Spleen (tissue), 11 donors: ENCODE data around the gene CARS2. TPM values are rescaled to one million over a fixed set of nuclear protein-coding genes. Genes with fewer than 3 reads are reported as not detected.

Source experiments
- DNase-seq: peaks from one replicate; pipeline ENCODE4 v3.0.0-alpha.2; 2020
- H3K27ac ChIP-seq, 8 donors: fragments of 200-600 bp; sonication (generic) in 7 of 8; 1 replicate in 4 of 8; 2 replicates in 4 of 8; pipeline versions ENCODE4 v1.5.0 to v1.8.0; 2016 to 2021; ENCODE audit warnings: inconsistent platforms in 4 of 8, mild to moderate bottlenecking in 4 of 8, moderate library complexity in 1 of 8
- H3K27me3 ChIP-seq, 7 donors: fragments of 200-600 bp; sonication (generic) in 6 of 7; replicated peaks in 1 of 7; 1 replicate in 4 of 7; 2 replicates in 3 of 7; pipeline versions ENCODE4 v1.5.0 to v1.8.0; 2016 to 2021; ENCODE audit warnings: inconsistent platforms in 3 of 7, mild to moderate bottlenecking in 1 of 7
- H3K36me3 ChIP-seq, 6 donors: fragments of 200-600 bp; sonication (generic) in 5 of 6; 1 replicate in 4 of 6; 2 replicates in 2 of 6; pipeline versions ENCODE4 v1.5.0 to v1.8.0; 2016 to 2021; ENCODE audit warnings: inconsistent platforms in 2 of 6
- H3K4me1 ChIP-seq, 6 donors: fragments of 200-600 bp; sonication (generic) in 5 of 6; 1 replicate in 3 of 6; 2 replicates in 3 of 6; pipeline versions ENCODE4 v1.5.0 to v1.8.0; 2016 to 2021; ENCODE audit warnings: inconsistent platforms in 3 of 6
- H3K4me3 ChIP-seq, 8 donors: fragments of 200-600 bp; sonication (generic) in 7 of 8; 1 replicate in 4 of 8; 2 replicates in 4 of 8; pipeline versions ENCODE4 v1.5.0 to v1.8.0; 2016 to 2021; ENCODE audit warnings: inconsistent platforms in 4 of 8, mild to moderate bottlenecking in 4 of 8, moderate library complexity in 2 of 8
- H3K9me3 ChIP-seq, 8 donors: fragments of 200-600 bp; sonication (generic) in 7 of 8; 1 replicate in 4 of 8; 2 replicates in 4 of 8; pipeline versions ENCODE4 v1.5.0 to v1.8.0; 2016 to 2021; ENCODE audit warnings: inconsistent platforms in 4 of 8
- POLR2A ChIP-seq, 3 donors: fragments of 450-650 bp; IDR thresholded peaks; one replicate each; pipeline ENCODE4 v1.5.1; 2017; ENCODE audit warnings: antibody characterized with exemption in 3 of 3, mild to moderate bottlenecking in 1 of 3
- POLR2AphosphoS5 ChIP-seq, 3 donors: sonication (generic); formaldehyde crosslinking; IDR thresholded peaks; one replicate each; pipeline ENCODE4 v1.5.1; 2017; ENCODE audit warnings: antibody characterized with exemption in 3 of 3
- WGBS, 5 donors: extraction: QIAGEN DNeasy Blood & Tissue Kit in 3 of 5; methylation state at CpG; one replicate each; pipeline versions ENCODE4 v1.1.5 to v1.1.7; 2013 to 2018; 5-methylcytosine and 5-hydroxymethylcytosine counted together
- intact Hi-C: fragments of 100-400 bp; cut with DNase I; formaldehyde crosslinking; loops from one replicate; pipeline ENCODE4 v1.15.0; 2023; ENCODE audit warnings: low total_unique reads
- polyA plus RNA-seq, 3 donors: library from polyadenylated mRNA; stranded (reverse); fragments of 200-250 nt; gene quantifications; one replicate each; pipeline ENCODE4 v1.2.1, GENCODE V29; 2013
- total RNA-seq, 7 donors: library from RNA; depleted of rRNA in 3 of 7; stranded (reverse); fragments of >200 nt in 3 of 7; fragmentation: NEBNext Ultra II Directional in 4 of 7; extraction: Animal tissue kit (Norgen Biotek cat#: 25700) in 4 of 7; gene quantifications; one replicate each; pipeline versions ENCODE4 v1.1.0 to v1.2.1, GENCODE V29; 2016 to 2021
- TF ChIP-seq, protein P1 (sequence below), 11 experiments: fragments of 200-600 bp in 7 of 11; fragments of 450-650 bp in 4 of 11; sonication (generic) in 4 of 11; IDR thresholded peaks in 8 of 11; conservative IDR thresholded peaks in 3 of 11; 1 replicate in 7 of 11; 2 replicates in 4 of 11; pipeline versions ENCODE4 v1.4.0 to v1.8.0; 2016 to 2021; ENCODE audit warnings: antibody characterized with exemption in 11 of 11, inconsistent platforms in 4 of 11, mild to moderate bottlenecking in 1 of 11
- donor health status: healthy with polysubstance abuse.
- donor health status: DM: no; HTN: no; CAD: no; lungs with moderate emphysema.
- donor health status: DM: no; HTN: no; CAD: no.
- donor health status: Bipolar disorder and iron deficiency.
- donor health status: healthy.
- donor health status: DM: no; HTN: no; CAD: no.
- donor health status: DM: yes; HTN: yes; CAD: no.

The CARS2 gene
- total and polyA plus RNA-seq, 10 donors = 63.9 to 113 (median 80.5) TPM

DNA sequence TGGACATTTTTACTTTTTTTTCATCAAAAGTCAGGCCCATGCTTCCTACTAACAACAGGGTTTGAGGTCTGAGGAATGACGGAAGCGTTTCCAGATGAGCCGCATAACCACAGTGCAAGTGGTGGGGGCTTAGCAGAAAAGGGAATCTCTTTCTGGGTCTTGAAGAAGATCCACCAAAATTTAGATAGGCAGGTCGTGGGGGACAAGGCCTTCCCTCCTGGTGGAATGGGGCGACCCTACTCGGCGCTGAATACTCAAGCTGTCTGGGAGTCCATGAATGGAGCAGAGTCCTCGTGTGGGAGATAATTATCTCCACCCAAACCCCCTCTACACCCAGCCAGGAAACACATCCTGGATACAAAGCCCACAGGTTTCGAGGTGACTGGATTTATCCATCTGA is 36.9 kb downstream of the CARS2 start:
- Histone ChIP-seq H3K36me3 (peaks cover 0 to 76% (median 24%) of the 10 kb centered on the region in 6 donors), H3K27ac (no peak overlapping the region), H3K27me3 (no peaks in the 10 kb centered on the region), H3K9me3 (no peaks in the 10 kb centered on the region), H3K4me3 (no peak overlapping the region), H3K4me1 (peaks cover 6 to 36% (median 27%) of the 10 kb centered on the region in 6 donors)
- intact Hi-C loops = no loop called here
- no peak for TF ChIP-seq POLR2A (IDR thresholded peaks at IDR 0.05)
- TF ChIP-seq, protein P1, sequence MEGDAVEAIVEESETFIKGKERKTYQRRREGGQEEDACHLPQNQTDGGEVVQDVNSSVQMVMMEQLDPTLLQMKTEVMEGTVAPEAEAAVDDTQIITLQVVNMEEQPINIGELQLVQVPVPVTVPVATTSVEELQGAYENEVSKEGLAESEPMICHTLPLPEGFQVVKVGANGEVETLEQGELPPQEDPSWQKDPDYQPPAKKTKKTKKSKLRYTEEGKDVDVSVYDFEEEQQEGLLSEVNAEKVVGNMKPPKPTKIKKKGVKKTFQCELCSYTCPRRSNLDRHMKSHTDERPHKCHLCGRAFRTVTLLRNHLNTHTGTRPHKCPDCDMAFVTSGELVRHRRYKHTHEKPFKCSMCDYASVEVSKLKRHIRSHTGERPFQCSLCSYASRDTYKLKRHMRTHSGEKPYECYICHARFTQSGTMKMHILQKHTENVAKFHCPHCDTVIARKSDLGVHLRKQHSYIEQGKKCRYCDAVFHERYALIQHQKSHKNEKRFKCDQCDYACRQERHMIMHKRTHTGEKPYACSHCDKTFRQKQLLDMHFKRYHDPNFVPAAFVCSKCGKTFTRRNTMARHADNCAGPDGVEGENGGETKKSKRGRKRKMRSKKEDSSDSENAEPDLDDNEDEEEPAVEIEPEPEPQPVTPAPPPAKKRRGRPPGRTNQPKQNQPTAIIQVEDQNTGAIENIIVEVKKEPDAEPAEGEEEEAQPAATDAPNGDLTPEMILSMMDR (IDR thresholded peaks at IDR 0.05 in 8 of 11, conservative IDR thresholded peaks at IDR 0.05 in 3 of 11) = no peak
- TF ChIP-seq POLR2AphosphoS5 (IDR thresholded peaks at IDR 0.05) = no peak
- DNase-seq = no peak
- 84 to 94% (median 89%) methylated on average over 9 of the region's 9 CpGs for WGBS, 5 donors

DNA sequence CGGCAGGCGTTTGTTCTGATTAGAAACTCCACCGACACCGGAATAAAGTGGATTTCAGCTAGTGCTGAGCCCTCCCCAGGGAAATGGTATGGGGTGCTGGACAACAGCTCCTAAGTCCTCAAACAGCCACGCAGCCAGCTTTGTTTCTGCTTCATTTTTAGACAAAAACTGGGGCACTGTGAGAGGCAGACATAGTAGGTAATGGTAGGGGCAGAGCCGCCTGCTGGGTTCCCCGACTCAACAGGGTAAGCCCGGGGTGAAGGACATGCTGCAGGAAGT is 39.7 kb downstream of the CARS2 start:
- DNase-seq = no peak
- WGBS, 5 donors = 52 to 68% (median 64%) methylated on average over 7 to 8 of the region's 8 CpGs
- intact Hi-C loops = no loop called here
- TF ChIP-seq POLR2A (IDR thresholded peaks at IDR 0.05) (no peak), POLR2AphosphoS5 (IDR thresholded peaks at IDR 0.05) (no peak)
- TF ChIP-seq, protein P1 (IDR thresholded peaks at IDR 0.05 in 8 of 11, conservative IDR thresholded peaks at IDR 0.05 in 3 of 11) = no peak
- Histone ChIP-seq H3K27me3 (no peaks in the 10 kb centered on the region), H3K36me3 (peaks cover 0 to 100% (median 46%) of the 10 kb centered on the region in 6 donors), H3K27ac (peak overlapping the region in 7 of 8 donors; percentile 79 to 93 (median 85)), H3K4me3 (peak overlapping the region in 1 of 8 donors; percentile 54), H3K9me3 (no peaks in the 10 kb centered on the region), H3K4me1 (peaks cover 6 to 64% (median 42%) of the 10 kb centered on the region in 6 donors)

DNA sequence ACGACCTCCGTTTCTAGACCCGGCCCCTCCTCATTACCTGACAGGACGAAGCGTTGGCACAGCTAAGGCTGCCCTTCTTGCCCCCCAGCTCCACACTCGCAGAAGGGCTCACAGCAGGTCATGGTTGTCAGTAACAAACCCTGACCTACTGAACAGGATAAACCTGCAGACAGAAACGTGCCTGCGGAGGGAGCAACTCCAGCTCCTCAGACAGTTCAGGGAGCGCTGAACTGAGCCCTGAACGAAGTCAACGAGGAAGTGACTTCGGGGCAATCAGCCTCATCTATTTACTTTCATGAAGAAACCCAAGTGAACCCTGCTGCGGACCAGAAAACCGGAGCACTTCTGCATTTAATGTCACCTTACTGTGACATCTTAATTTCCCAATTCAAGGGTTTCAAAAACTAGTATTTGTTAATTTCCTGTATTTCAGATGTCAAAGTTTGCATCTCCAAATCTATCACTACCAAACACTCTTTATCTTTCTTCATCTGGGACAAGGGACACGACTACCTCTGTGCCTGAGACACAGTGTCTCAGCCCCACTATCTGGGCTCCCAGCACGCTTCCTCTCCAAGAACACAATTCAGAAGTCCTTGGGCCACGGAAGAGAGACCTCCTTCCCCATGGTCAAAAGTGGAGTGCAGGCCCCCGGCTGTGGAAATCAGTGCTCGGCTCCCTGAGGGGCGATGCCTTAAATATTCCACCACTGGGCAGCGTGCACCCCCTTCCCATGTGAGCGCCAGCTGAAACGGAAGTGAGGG is 40.2 kb downstream of the CARS2 start:
- peak; percentile 86 for DNase-seq
- Histone ChIP-seq H3K27me3 (no peaks in the 10 kb centered on the region), H3K36me3 (peaks cover 0 to 100% (median 49%) of the 10 kb centered on the region in 6 donors), H3K4me3 (peak overlapping the region in 1 of 8 donors; percentile 54), H3K9me3 (peaks cover 0 to 2% (median 0%) of the 10 kb centered on the region in 8 donors), H3K27ac (peak overlapping the region in 7 of 8 donors; percentile 79 to 93 (median 85)), H3K4me1 (peaks cover 6 to 66% (median 42%) of the 10 kb centered on the region in 6 donors)
- TF ChIP-seq POLR2AphosphoS5 (IDR thresholded peaks at IDR 0.05) = peak in 2 of 3 donors; percentile 58 to 62
- TF ChIP-seq, protein P1 (IDR thresholded peaks at IDR 0.05 in 8 of 11, conservative IDR thresholded peaks at IDR 0.05 in 3 of 11) = no peak
- no peak for TF ChIP-seq POLR2A (IDR thresholded peaks at IDR 0.05)
- intact Hi-C loops = no loop called here
- 44 to 65% (median 51%) methylated on average over 23 of the region's 23 CpGs for WGBS, 5 donors

DNA sequence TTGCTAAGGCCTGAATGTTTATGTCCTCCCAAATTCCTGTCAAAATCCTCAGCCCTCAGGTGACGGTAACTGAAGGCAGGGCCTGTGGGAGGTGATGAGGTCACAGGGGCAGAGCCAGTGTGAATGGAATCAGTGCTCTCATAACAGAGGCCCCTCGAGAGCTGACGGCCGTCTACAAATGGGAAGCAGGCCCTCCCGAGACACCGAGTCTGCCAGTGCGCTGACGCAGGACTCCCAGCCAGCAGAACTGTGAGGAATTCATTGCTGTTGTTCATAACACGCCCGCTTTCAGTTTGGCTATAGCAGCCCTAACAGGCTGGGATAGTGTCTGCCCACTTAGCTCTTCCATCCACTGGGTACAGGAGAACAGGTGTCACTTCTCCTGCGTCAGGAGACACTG is 41.2 kb downstream of the CARS2 start:
- Histone ChIP-seq H3K4me1 (peaks cover 6 to 66% (median 42%) of the 10 kb centered on the region in 6 donors), H3K27ac (peak overlapping the region in 7 of 8 donors; percentile 79 to 93 (median 85)), H3K9me3 (peaks cover 0 to 11% (median 2%) of the 10 kb centered on the region in 8 donors), H3K4me3 (peak overlapping the region in 2 of 8 donors; percentile 5 to 54), H3K27me3 (no peaks in the 10 kb centered on the region), H3K36me3 (peaks cover 0 to 100% (median 43%) of the 10 kb centered on the region in 6 donors)
- intact Hi-C loops = no loop called here
- DNase-seq = peak; percentile 76
- TF ChIP-seq, protein P1 (IDR thresholded peaks at IDR 0.05 in 8 of 11, conservative IDR thresholded peaks at IDR 0.05 in 3 of 11) = no peak
- peak in 1 of 3 donors; percentile 10 for TF ChIP-seq POLR2AphosphoS5 (IDR thresholded peaks at IDR 0.05)
- 86 to 95% (median 91%) methylated on average over 11 of the region's 11 CpGs for WGBS, 5 donors
